ENCODE data around the gene DPYSL5.
A peak's percentile ranks its signal among the peaks of the same experiment; 100 is the strongest.

DPYSL5 gene

GRCh38 chr2:26927221-26927620 lies 79.3 kb downstream of the DPYSL5 start:
- DNase-seq (ENCODE audit: low read depth in 2 of 2): no peak

DNA sequence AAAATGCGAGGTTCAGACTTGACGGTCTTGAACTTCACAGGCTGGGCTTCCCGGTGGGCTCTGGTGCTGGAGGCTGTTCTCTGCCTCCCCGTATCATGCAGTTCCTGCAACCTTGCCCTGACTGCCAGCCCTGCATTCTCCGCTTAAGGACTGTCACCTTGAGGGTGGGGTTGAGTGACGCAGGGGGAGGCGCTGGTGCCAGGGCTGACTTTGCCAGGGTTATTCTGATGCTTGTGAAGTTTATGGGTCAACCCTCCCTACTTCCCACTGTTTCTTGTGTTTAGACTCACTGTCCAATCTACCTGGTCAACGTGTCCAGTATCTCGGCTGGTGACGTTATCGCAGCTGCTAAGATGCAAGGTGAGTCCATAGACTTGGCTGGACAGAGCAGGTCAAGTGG lies 85.0 kb downstream of the DPYSL5 start:
- DNase-seq (ENCODE audit: low read depth in 2 of 2): no peak

- DNase-seq (ENCODE audit: low read depth in 2 of 2): no peak
Observed at GRCh38 chr2:26933431-26934334, 85.8 kb downstream of the DPYSL5 start.

GRCh38 chr2:26934335-26934724 lies 86.4 kb downstream of the DPYSL5 start:
- no peak for DNase-seq (ENCODE audit: low read depth in 2 of 2)

GRCh38 chr2:26934985-26935384 lies 87.1 kb downstream of the DPYSL5 start:
- no peak for DNase-seq (ENCODE audit: low read depth in 2 of 2)

- DNase-seq (ENCODE audit: low read depth in 2 of 2): no peak
Observed at GRCh38 chr2:26936855-26937254, 88.9 kb downstream of the DPYSL5 start.

DNA sequence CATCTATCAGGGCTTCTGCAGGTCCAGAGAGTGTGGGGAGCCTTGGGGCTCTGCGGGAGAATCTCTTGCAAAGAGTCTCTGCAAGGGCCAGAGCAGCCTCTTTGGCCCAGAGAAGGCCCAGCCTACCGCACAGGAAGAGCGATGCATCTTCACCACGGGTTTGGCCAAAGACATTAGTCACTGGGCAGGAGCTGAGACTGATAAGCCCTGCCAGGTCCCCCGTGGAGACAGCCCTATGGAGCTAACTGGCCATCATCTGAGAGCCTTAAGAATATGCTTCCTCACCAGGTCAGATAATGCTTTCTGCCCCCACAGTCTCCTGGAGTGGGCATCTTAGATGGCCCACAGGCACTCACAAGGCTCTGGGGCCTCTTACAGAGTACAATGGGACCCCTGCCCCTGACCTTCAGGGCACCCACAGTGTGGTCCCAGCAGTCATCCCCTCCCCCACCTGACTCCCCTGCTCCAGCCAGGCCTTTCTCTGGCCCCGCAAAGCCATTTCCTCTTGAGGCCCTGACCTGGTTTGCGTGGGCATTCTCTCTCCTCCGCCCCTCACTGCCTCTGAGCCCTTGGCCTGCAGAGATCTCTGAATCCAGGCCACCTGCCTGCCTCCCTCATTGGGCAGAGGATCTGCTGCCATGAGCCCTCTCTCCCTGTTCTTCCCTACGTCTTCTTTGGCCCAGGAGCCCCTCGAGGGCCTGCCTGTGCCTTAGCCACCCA lies 90.6 kb downstream of the DPYSL5 start:
- no peak for DNase-seq (ENCODE audit: low read depth in 2 of 2)

GRCh38 chr2:26940001-26940400 lies 92.1 kb downstream of the DPYSL5 start:
- DNase-seq (ENCODE audit: low read depth in 2 of 2): no peak

GRCh38 chr2:26941486-26941885 lies 93.6 kb downstream of the DPYSL5 start:
- no peak for DNase-seq (ENCODE audit: low read depth in 2 of 2)

DNA sequence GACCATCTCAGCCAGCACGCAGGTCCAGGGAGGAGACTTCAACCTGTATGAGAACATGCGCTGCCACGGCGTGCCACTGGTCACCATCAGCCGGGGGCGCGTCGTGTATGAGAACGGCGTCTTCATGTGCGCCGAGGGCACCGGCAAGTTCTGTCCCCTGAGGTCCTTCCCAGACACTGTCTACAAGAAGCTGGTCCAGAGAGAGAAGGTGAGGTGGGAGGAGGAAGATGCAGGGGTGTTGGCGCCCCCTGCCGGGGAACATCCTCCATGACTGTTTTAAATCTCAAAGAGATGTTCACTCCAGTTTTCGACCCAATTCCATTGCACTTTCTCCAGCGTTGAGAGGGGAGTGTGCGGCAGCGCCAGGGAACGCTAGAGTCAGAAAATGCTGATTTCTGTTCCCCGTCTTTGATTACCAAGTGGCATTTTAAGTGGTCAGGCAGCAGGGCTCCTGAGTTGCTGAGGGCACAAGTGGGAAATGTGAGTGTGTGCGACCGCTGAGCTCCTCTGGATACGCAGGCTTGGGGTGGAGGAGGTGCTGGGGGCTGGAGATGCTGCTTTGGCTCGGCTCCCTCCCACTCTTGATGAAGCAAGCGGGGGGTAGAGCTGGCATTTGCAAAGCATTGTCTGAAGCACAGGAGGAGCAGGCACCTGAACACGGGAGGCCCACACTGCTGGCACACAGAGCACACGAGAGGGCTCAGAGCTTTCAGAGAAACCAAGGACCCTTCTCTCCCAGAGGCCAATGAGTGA lies 94.8 kb downstream of the DPYSL5 start:
- peak; percentile 56 to 57 for DNase-seq (ENCODE audit: low read depth in 2 of 2)

- DNase-seq (ENCODE audit: low read depth in 2 of 2): no peak
Observed at GRCh38 chr2:26945991-26946750, 98.2 kb downstream of the DPYSL5 start.

DNA sequence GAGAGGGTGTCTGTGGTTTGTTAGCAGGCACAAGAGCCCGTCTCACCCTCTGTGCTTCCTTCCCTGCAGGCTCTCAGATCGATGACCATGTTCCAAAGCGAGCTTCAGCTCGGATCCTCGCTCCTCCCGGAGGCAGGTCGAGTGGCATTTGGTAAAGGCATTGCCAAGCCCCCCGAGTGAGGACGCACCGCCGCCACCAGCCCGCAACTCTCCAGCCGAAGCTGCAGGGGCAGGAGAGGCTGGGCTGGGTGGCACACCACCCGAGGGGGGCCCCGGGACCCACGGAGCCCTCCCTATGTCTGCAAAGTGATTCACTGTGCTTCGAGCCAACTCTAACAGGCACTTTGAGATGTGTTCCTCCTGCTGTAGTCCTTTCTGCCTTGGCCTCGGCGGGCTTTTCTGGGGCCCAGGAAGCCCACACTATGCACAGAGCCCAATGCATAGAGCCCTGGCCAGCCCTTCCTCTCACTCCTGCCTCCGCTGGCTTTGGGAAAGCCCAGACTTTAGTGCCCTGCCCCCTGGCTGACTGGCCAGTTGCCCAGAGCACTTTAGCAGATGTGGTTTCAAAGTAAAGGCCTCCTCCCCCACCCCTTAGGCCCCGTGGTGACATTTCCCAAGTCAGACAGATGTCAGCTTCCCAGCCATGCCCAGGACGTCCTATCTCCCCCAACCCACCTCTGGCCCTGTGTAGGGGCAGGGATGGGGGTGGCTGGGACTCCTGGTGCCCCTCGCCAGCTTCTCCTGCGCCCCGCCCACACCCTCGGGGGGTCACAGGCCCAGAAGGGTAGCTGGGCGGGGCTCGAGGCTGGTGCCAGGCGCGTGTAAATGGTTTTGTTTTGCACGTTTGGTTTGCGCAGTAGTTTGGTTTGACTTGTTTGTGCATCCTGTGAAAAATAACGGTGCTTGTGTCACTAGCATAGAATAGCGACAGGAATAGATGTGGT lies 99.2 kb downstream of the DPYSL5 start:
- DNase-seq (ENCODE audit: low read depth in 2 of 2): no peak

DNA sequence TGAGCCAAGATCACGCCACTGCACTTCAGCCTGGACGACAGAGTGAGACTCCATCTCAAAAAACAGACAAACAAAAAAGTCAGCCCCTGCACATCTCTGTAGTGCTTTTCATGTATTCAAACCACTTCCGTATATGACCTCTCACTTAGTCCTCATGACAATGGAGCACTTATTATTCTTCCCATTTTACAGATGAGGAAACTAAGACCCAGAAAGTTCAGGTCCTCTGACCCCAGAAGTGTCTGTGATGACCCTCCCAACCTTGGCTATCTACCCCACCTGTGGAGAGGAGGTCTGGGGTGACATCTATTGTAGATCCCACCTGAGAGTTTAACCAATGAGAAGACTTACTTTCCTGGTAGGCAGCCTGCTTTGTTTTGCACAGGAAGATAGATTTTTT lies 100.9 kb downstream of the DPYSL5 start:
- DNase-seq (ENCODE audit: low read depth in 2 of 2): no peak

DNA sequence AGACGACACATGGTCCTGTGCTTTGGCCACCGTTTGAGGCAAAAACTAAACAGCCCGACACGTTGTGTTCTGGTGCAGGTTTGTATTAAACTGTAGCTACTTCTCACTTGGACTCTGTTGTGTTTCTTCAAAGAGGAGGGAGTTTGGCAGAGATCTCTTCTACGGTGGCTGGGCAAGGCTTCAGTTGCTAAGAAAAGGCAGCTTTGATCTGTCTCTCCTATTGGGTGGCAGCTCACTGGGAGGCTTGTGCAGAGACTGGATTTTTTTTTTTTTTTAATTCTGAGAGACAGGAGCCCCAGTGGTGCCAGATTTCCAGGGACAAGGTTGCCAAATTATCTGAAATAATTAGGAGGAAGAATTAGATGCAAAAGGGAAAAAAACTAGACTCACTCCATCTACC lies 102.3 kb downstream of the DPYSL5 start:
- no peak for DNase-seq (ENCODE audit: low read depth in 2 of 2)

DNA sequence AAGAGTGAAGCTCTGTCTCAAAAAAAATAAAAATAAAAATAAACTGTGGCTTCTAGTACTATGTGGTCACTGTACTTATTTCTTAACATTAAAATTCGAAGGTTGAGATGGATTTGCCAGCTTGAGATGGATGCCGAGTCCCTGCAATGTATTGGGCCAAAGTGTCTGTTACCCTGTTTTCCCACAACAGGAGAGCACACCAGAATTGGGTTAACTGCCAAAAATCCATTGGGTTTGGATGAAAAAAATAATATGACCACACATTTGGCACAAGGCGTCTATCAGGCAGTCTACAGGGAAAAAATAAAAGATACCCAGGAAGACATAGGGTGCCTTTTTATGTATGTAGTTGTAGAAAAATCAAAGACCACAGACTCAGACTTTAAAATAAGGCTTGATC lies 103.3 kb downstream of the DPYSL5 start:
- no peak for DNase-seq (ENCODE audit: low read depth in 2 of 2)

- no peak for DNase-seq (ENCODE audit: low read depth in 2 of 2)
Observed at GRCh38 chr2:26952374-26952773, 104.4 kb downstream of the DPYSL5 start.

DNA sequence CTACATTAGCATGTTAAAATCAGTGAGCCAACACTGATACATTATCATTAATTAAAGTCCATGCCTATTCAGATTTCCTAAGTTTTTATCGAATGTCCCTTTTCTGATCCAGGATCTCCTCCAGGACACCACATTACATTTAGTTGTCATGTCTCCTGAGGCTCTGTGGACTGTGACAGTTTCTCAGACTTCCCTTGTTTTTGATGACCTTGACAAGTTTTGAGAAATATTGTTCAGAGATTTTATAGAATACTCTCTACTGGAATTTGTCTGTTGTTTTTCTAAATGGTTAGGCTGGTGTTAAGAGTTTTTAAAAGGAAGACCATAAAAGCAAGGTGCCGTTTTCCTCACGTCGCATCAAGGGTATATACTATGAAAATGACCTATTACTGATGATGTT lies 106.2 kb downstream of the DPYSL5 start:
- DNase-seq (ENCODE audit: low read depth in 2 of 2): no peak

DNA sequence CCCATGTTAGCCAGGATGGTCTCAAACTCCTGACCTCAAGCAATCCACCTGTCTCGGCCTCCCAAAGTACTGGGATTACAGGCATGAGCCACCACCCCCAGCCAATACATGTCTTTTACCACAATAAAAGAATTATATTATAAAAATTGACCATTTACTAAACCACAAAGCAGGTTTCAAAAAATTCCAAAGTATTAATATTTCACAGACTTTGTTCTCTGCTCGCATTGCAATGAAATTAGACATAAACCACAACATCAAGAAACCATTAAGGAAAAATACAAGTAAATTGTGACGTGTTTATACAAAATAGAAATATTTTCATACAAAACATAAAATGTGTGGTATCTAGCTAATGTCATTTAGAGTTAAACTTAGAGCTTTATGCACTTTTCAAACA lies 109.1 kb downstream of the DPYSL5 start:
- DNase-seq (ENCODE audit: low read depth in 2 of 2): no peak

DNA sequence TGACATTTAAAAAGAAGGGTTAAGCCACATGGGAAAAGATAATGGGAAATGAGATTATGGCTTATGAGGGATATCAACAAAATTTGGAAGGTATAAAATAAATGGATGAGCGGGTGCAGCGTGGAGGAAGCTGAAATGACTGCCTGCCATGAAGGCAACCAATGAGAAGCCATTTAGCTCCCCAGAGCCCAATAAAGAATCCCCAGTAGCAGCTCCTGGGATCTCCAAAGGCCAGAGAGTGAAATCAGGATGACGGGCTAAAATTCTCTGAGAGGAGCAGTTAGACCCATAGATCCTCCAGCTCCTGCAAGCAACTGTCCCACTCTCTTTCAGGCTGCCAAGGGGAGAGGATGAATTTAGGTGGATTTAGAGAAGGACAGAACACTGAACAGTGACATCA lies 109.6 kb downstream of the DPYSL5 start:
- DNase-seq (ENCODE audit: low read depth in 2 of 2): no peak

DNA sequence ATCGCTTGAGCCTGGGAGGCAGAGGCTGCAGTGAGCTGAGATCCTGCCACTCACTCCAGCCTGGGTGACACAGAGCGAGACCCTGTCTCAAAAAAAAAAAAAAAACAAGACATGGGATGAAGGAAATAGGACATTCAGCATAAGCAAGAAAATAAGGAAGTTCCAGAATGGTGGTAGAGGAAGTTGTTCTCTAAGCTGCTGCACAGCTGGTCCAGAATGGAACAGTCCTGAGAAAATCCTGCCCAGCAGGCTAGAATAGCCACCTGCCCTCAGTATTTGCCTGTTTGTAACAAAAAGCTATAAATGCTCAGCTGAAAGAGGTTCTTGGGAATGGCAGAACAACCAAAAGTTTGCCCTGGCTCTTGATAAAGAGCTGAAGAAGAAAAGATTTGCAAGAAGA lies 111.4 kb downstream of the DPYSL5 start:
- no peak for DNase-seq (ENCODE audit: low read depth in 2 of 2)

Measured in activated CD4-positive, alpha-beta T cell treated with anti-CD3 and anti-CD28 coated beads for 24 hours (primary cell).